Gastrocnemius medialis (tissue), 4 donors: ENCODE data around the gene INPP5E.

Experiments used
- POLR2A ChIP-seq, 2 donors: fragments of 450-650 bp; IDR thresholded peaks; one replicate each; pipeline ENCODE4 v1.6.1; 2017; ENCODE audit warnings: antibody characterized with exemption in 2 of 2, mild to moderate bottlenecking in 2 of 2, moderate library complexity in 2 of 2
- TF ChIP-seq, protein P1 (sequence below), 5 experiments: fragments of 450-650 bp in 3 of 5; fragments of 200-600 bp in 2 of 5; sonication (generic) in 2 of 5; IDR thresholded peaks in 4 of 5; conservative IDR thresholded peaks in 1 of 5; 1 replicate in 4 of 5; 2 replicates in 1 of 5; pipeline ENCODE4 v1.5.1; 2016 to 2019; ENCODE audit warnings: antibody characterized with exemption in 5 of 5, mild to moderate bottlenecking in 3 of 5, moderate library complexity in 3 of 5

DNA sequence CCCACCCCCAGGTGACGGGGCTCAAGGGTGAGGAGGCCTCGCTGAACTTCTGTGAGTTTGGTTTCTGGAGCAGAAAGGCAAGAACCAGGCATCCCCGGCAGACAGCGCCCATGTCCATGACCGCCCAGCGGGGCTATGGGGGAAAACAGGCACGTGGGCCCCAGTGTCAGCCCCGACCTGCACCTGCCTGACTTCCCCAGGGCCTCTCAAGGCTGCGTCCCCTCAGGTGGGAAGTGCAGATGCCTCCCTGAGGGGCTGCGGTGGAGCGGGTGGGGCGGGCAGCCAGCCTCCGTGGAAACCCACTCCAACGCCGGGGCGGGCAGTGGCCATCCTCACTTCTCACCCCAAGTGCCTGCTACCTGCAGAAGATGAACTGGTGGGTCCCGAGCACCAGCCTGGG is 59.3 kb downstream of the INPP5E start:
- TF ChIP-seq POLR2A (IDR thresholded peaks at IDR 0.05), result no peak
- TF ChIP-seq, protein P1, sequence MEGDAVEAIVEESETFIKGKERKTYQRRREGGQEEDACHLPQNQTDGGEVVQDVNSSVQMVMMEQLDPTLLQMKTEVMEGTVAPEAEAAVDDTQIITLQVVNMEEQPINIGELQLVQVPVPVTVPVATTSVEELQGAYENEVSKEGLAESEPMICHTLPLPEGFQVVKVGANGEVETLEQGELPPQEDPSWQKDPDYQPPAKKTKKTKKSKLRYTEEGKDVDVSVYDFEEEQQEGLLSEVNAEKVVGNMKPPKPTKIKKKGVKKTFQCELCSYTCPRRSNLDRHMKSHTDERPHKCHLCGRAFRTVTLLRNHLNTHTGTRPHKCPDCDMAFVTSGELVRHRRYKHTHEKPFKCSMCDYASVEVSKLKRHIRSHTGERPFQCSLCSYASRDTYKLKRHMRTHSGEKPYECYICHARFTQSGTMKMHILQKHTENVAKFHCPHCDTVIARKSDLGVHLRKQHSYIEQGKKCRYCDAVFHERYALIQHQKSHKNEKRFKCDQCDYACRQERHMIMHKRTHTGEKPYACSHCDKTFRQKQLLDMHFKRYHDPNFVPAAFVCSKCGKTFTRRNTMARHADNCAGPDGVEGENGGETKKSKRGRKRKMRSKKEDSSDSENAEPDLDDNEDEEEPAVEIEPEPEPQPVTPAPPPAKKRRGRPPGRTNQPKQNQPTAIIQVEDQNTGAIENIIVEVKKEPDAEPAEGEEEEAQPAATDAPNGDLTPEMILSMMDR (IDR thresholded peaks at IDR 0.05 in 4 of 5, conservative IDR thresholded peaks at IDR 0.05 in 1 of 5), result no peak
